GM12872 (cell line): ENCODE measurements around the gene CRYL1.

ENCODE experiments used
- TF ChIP-seq, protein P1 (sequence below): IDR thresholded peaks from 3 replicates; pipeline ENCODE4 v1.5.1; 2011; ENCODE audit warnings: low read depth, mild to moderate bottlenecking, low read length, moderate library complexity; ENCODE audit not compliant: insufficient read depth

Gene CRYL1

DNA sequence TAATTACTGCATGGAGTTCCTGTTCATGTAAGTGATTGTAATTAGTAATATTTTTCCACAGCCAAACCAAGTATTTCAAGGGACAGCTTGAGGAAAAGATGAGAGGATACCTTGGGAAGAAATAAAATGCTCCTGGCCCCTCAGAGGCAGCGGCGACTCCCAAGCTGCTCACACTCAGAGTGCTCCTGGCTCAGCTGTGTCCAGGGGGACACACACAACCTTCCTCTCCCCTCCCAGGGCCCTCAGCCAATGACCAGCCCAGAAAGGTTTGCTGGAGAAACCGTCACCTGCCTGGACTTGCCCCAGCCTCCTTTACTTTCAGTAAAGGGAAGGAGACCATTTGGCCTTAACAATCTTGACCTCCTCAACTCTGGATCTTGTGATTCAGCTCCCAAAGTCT, 51.1 kb downstream of the CRYL1 start:
- TF ChIP-seq, protein P1, sequence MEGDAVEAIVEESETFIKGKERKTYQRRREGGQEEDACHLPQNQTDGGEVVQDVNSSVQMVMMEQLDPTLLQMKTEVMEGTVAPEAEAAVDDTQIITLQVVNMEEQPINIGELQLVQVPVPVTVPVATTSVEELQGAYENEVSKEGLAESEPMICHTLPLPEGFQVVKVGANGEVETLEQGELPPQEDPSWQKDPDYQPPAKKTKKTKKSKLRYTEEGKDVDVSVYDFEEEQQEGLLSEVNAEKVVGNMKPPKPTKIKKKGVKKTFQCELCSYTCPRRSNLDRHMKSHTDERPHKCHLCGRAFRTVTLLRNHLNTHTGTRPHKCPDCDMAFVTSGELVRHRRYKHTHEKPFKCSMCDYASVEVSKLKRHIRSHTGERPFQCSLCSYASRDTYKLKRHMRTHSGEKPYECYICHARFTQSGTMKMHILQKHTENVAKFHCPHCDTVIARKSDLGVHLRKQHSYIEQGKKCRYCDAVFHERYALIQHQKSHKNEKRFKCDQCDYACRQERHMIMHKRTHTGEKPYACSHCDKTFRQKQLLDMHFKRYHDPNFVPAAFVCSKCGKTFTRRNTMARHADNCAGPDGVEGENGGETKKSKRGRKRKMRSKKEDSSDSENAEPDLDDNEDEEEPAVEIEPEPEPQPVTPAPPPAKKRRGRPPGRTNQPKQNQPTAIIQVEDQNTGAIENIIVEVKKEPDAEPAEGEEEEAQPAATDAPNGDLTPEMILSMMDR, result no peak

DNA sequence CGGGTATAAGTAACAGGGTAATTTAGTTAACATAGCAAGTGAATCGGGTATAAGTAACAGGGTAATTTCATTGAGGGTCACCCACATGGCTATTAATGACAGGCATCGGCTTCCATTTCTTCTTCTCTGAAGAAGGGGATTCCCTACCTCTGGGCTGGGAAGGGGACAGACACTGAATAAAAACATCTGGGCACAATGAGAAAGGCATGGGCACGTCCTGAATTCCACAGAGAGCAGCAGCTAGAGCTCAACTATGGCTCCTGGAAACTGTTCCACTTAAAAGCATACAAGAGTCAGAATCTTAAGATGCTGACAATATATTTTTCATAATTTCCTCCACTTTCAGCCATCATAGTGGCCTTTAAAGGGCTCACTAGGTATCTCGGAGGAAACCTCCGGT, 51.8 kb downstream of the CRYL1 start:
- TF ChIP-seq, protein P1, result no peak

DNA sequence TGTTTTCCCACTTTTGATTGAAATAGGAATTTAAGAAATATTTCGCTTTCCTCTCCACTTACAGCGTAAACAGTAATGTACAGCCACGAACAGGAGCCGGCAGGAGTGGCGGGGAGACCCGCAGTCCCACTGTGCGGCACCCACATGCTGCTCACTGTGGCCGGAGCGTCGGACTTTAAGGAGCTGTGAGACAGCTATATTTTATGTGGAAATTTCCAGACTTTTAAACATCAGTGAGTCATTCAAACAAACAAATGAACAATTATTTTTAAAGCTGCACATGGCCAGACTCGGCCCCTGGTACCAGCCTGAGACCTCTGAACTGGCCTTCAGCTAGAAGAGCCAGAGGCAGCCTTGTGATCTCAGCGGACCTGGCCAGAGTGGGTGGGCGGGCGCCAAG, 52.5 kb downstream of the CRYL1 start:
- TF ChIP-seq, protein P1, result no peak

DNA sequence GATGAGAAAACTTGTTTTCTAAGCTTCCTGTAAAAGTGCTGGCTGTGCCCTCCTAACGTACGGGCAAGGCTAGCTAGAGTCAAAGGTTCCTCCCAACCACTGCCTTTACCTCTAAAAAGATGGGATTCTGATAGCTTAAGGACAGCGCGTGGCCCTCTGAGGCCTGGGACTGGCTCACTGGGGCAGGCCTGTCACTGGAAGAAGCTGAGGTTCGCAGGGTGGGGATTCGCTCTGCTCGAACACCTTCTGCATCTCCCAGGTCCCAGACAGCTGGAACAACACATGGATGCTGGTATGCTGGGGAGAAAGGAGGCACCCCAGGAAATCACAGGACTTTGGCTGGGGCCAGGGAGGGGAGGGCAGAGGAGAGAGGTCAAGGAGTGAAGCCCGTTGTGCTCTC, 53.1 kb downstream of the CRYL1 start:
- TF ChIP-seq, protein P1, result no peak

DNA sequence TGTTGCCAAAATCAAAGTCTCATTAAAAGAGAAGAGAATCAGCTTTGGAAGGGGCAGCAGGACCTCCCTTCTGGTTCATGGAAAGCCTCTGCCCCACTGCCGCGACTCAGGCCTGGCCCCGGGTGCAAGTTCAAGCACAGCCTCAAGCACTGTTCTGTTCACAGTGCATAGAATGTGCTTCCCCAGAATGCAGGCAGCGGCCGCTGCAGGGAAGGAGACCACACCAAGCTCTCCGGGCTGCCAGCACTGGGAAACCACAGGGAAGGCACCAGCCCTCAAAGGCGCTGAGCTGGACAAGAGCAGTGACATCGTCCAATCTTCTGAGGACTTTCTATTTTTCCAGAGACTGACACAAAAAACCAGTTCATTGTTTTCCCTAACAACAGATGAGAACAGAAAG, 55.5 kb downstream of the CRYL1 start:
- TF ChIP-seq, protein P1, result no peak

DNA sequence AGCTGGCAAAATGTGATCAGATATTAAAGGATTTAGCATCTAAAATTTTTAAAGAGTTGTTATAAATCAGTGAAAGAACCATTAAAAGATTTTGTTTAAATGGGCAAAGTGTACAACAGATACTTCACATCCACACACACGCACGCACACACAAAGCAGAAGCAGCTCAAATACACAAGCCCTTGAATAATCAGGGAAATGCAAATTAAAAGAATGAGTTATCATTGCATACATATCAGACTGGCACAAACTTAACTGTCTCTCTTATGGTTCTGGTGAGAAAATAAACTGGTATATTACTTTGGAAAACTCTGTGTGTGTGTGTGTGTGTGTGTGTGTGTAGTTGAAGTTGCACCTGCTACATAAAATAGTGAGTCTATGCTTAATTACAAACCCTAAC, 59.3 kb downstream of the CRYL1 start:
- TF ChIP-seq, protein P1, result no peak

DNA sequence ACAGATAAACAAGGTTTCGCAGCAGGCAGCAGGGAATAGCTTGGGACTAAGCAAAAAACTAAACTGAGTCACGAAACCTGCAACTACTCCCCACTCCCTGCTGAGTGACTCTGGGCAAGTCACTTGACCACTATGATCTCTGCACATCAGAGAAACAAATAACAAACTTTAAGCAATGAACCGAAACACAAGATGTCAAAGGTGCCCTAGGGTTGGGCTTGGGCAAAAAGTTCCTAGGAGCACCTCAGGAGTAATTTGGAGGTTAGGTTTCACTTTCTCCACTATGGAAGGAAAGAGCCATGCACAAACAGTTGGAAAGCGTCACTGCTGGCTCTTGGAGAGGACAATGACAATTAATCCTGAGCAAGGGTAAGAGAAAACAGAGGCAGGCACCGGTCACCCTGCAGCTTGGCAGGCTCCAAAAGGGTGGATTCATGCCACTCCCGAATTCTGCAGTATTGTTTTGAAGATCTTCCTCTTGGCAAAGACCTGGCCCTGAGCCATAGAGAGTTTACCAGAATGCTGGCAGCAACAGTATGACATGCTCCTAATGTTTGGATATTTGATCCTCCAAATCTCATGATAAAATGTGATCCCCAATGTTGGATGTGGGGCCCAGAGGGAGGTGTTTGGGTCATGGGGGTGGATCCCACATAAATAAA, 60.3 kb downstream of the CRYL1 start:
- TF ChIP-seq, protein P1, result no peak
